ENCODE data around the gene CCDC187.

The CCDC187 gene

GRCh38 chr9:136205707-136205992 is 98.2 kb downstream of the CCDC187 start:
- Histone ChIP-seq H3K27me3 (ENCODE audit: insufficient read depth, low read depth) (peaks cover 14% of the 10 kb centered on the region; the same call in 1 of the 2 replicates), H4K20me1 (ENCODE audit: insufficient read depth) (no peaks in the 10 kb centered on the region), H3K4me1 (ENCODE audit: low read depth, poor library complexity, severe bottlenecking) (peaks cover 50% of the 10 kb centered on the region), H2AFZ (ENCODE audit: low read depth) (no peak overlapping the region), H3K36me3 (ENCODE audit: insufficient read depth) (no peaks in the 10 kb centered on the region), H3K79me2 (ENCODE audit: insufficient read depth, low read depth) (no peaks in the 10 kb centered on the region), H3K4me2 (peak overlapping the region; percentile 72), H3K4me3 (IDR thresholded peaks at IDR 0.05; ENCODE audit: insufficient read depth, low read depth, low read length) (no peak overlapping the region), H3K9ac (no peak overlapping the region), H3K27ac (peak overlapping the region; percentile 75; the same call in 1 of the 2 replicates)
- TF ChIP-seq CTCF (conservative IDR thresholded peaks at IDR 0.05; ENCODE audit: low read depth, low read length) = no peak

- Histone ChIP-seq H2AFZ (ENCODE audit: low read depth) (no peak within 1 kb of the TSS), H4K20me1 (ENCODE audit: insufficient read depth) (no peaks in the 10 kb centered on the region), H3K79me2 (ENCODE audit: insufficient read depth, low read depth) (no peaks in the 10 kb centered on the region), H3K36me3 (ENCODE audit: insufficient read depth) (no peaks in the 10 kb centered on the region), H3K4me1 (ENCODE audit: low read depth, poor library complexity, severe bottlenecking) (peaks cover 48% of the 10 kb centered on the region), H3K27me3 (ENCODE audit: insufficient read depth, low read depth) (peaks cover 18% of the 10 kb centered on the region; the same call in 1 of the 2 replicates), H3K27ac (peak within 1 kb of the TSS; percentile 75; the same call in 1 of the 2 replicates), H3K4me3 (IDR thresholded peaks at IDR 0.05; ENCODE audit: insufficient read depth, low read depth, low read length) (no peak within 1 kb of the TSS), H3K9ac (no peak within 1 kb of the TSS), H3K4me2 (peak within 1 kb of the TSS; percentile 72)
- TF ChIP-seq CTCF (conservative IDR thresholded peaks at IDR 0.05; ENCODE audit: low read depth, low read length) = no peak
These were observed 98.8 kb downstream of the CCDC187 start, which contains the start of gene LHX3 for GRCh38 chr9:136204838-136205706. Gene LHX3 (minus strand): TSS chr9:136205128. CDS start chr9:136205012, 116 bp downstream.

- Histone ChIP-seq H3K79me2 (ENCODE audit: insufficient read depth, low read depth) (no peaks in the 10 kb centered on the region), H3K36me3 (ENCODE audit: insufficient read depth) (no peaks in the 10 kb centered on the region), H3K9ac (no peak overlapping the region), H2AFZ (ENCODE audit: low read depth) (no peak overlapping the region), H3K4me2 (no peak overlapping the region), H3K27ac (no peak overlapping the region), H4K20me1 (ENCODE audit: insufficient read depth) (no peaks in the 10 kb centered on the region), H3K4me3 (IDR thresholded peaks at IDR 0.05; ENCODE audit: insufficient read depth, low read depth, low read length) (no peak overlapping the region), H3K27me3 (ENCODE audit: insufficient read depth, low read depth) (peaks cover 26% of the 10 kb centered on the region; the same call in 1 of the 2 replicates), H3K4me1 (ENCODE audit: low read depth, poor library complexity, severe bottlenecking) (peaks cover 40% of the 10 kb centered on the region)
- no peak for TF ChIP-seq CTCF (conservative IDR thresholded peaks at IDR 0.05; ENCODE audit: low read depth, low read length)
These were observed 99.6 kb downstream of the CCDC187 start for GRCh38 chr9:136204145-136204805.

GRCh38 chr9:136203408-136204144 is 100.3 kb downstream of the CCDC187 start:
- H3K4me1 ChIP-seq (ENCODE audit: low read depth, poor library complexity, severe bottlenecking) = peaks cover 33% of the 10 kb centered on the region
- TF ChIP-seq CTCF (conservative IDR thresholded peaks at IDR 0.05; ENCODE audit: low read depth, low read length) = no peak
- no peaks in the 10 kb centered on the region for H3K79me2 ChIP-seq (ENCODE audit: insufficient read depth, low read depth)
- H3K36me3 ChIP-seq (ENCODE audit: insufficient read depth) = no peaks in the 10 kb centered on the region
- H2AFZ ChIP-seq (ENCODE audit: low read depth) = no peak overlapping the region
- peaks cover 29% of the 10 kb centered on the region; the same call in 1 of the 2 replicates for H3K27me3 ChIP-seq (ENCODE audit: insufficient read depth, low read depth)
- no peak overlapping the region for H3K4me2 ChIP-seq
- no peaks in the 10 kb centered on the region for H4K20me1 ChIP-seq (ENCODE audit: insufficient read depth)
- no peak overlapping the region for H3K4me3 ChIP-seq (IDR thresholded peaks at IDR 0.05; ENCODE audit: insufficient read depth, low read depth, low read length)
- no peak overlapping the region for H3K27ac ChIP-seq
- no peak overlapping the region for H3K9ac ChIP-seq
